HEK293 (cell line): ENCODE data around the gene CHAC1.

Experiments used
- CTCF ChIP-seq: fragments of 450-650 bp; formaldehyde crosslinking; IDR thresholded peaks from 2 replicates; pipeline ENCODE4 v1.5.1; 2016; ENCODE audit warnings: missing biosample characterization, missing genetic modification characterization
- FEZF1 ChIP-seq: fragments of 450-650 bp; formaldehyde crosslinking; IDR thresholded peaks from 2 replicates; pipeline ENCODE4 v1.5.1; 2016; ENCODE audit warnings: missing biosample characterization, missing genetic modification characterization
- TCF7L2 ChIP-seq: IDR thresholded peaks from 2 replicates; pipeline ENCODE4 v1.6.1; 2011; ENCODE audit warnings: low read depth, mild to moderate bottlenecking, inconsistent platforms, low read length, moderate library complexity, borderline replicate concordance
- ZNF639 ChIP-seq: fragments of 450-650 bp; formaldehyde crosslinking; IDR thresholded peaks from 2 replicates; pipeline ENCODE4 v1.5.1; 2016; ENCODE audit warnings: missing biosample characterization, missing genetic modification characterization
- ZNF707 ChIP-seq: fragments of 450-650 bp; formaldehyde crosslinking; IDR thresholded peaks from 2 replicates; pipeline ENCODE4 v1.5.1; 2016; ENCODE audit warnings: missing biosample characterization, missing genetic modification characterization
- ZNF76 ChIP-seq: fragments of 450-650 bp; formaldehyde crosslinking; IDR thresholded peaks from 2 replicates; pipeline ENCODE4; 2016; ENCODE audit warnings: low read depth, missing biosample characterization, missing genetic modification characterization, borderline replicate concordance

- no peak for TF ChIP-seq CTCF (tag by site-specific recombination)
- TF ChIP-seq ZNF76: no peak
- TF ChIP-seq ZNF639 (tag by site-specific recombination): no peak
- TF ChIP-seq ZNF707 (tag by site-specific recombination): no peak
- no peak for TF ChIP-seq TCF7L2
- TF ChIP-seq FEZF1: no peak
Observed at GRCh38 chr15:40990080-40990479, 36.8 kb downstream of the CHAC1 start.
